DOHH2 (cell line): ENCODE measurements around the gene FCN2.

Experiments
- H3F3A ChIP-seq: fragments of 200-600 bp; sonication (generic), shearing (Covaris generic); 2 replicates; pipeline ENCODE4 v1.6.0; 2016; ENCODE audit warnings: antibody characterized with exemption, mild to moderate bottlenecking; ENCODE audit not compliant: control insufficient read depth, insufficient read depth
- H3K27ac ChIP-seq: fragments of 200-600 bp; sonication (generic); 2 replicates; pipeline ENCODE4 v1.5.1; 2014; ENCODE audit warnings: low read depth, mild to moderate bottlenecking, low read length, moderate library complexity
- H3K27me3 ChIP-seq: fragments of 200-600 bp; sonication (generic); 2 replicates; pipeline ENCODE4 v1.6.1; 2014; ENCODE audit warnings: mild to moderate bottlenecking, low read length, mixed read lengths; ENCODE audit not compliant: control insufficient read depth
- H3K36me3 ChIP-seq: fragments of 200-600 bp; sonication (generic); 2 replicates; pipeline ENCODE4 v1.6.1; 2014; ENCODE audit warnings: mild to moderate bottlenecking, low read length, moderate library complexity, mixed read lengths; ENCODE audit not compliant: control insufficient read depth
- H3K4me1 ChIP-seq: fragments of 200-600 bp; sonication (generic); 2 replicates; pipeline ENCODE4 v1.6.1; 2014; ENCODE audit warnings: mild to moderate bottlenecking, low read length, mixed read lengths; ENCODE audit not compliant: control insufficient read depth
- H3K4me2 ChIP-seq: fragments of 200-600 bp; sonication (generic); 2 replicates; pipeline ENCODE4 v1.6.0; 2014; ENCODE audit warnings: mild to moderate bottlenecking, low read length, moderate library complexity
- H3K4me3 ChIP-seq: fragments of 200-600 bp; sonication (generic); 2 replicates; pipeline ENCODE4 v1.5.1; 2014; ENCODE audit warnings: mild to moderate bottlenecking, low read length, mixed read lengths
- H3K79me2 ChIP-seq: fragments of 200-600 bp; sonication (generic); 2 replicates; pipeline ENCODE4 v1.6.1; 2014; ENCODE audit warnings: mild to moderate bottlenecking, low read length, mixed read lengths; ENCODE audit not compliant: control insufficient read depth
- H3K9me2 ChIP-seq: fragments of 200-600 bp; sonication (generic); replicated peaks from 2 replicates; pipeline ENCODE4 v1.6.1; 2014; ENCODE audit warnings: mild to moderate bottlenecking, low read length, mixed read lengths; ENCODE audit not compliant: control insufficient read depth
- H3K9me3 ChIP-seq: fragments of 200-600 bp; sonication (generic); 2 replicates; pipeline ENCODE4 v1.6.1; 2014; ENCODE audit warnings: antibody characterized with exemption, low read length, mixed read lengths; ENCODE audit not compliant: control insufficient read depth, insufficient read depth
- H4K20me1 ChIP-seq: fragments of 200-600 bp; sonication (generic); 2 replicates; pipeline ENCODE4 v1.6.0; 2014; ENCODE audit warnings: low read depth, mild to moderate bottlenecking, antibody characterized with exemption, low read length, moderate library complexity; ENCODE audit not compliant: control insufficient read depth, insufficient read depth
- EZH2phosphoT487 ChIP-seq: fragments of 200-600 bp; sonication (generic); IDR thresholded peaks from 2 replicates; pipeline ENCODE4 v1.6.1; 2017; ENCODE audit warnings: borderline replicate concordance, mild to moderate bottlenecking, antibody characterized with exemption, low read length, moderate library complexity, mixed read lengths
- TF ChIP-seq, protein P1 (sequence below): fragments of 200-600 bp; sonication (generic); IDR thresholded peaks from one replicate; pipeline ENCODE4 v1.5.1; 2014; ENCODE audit warnings: antibody characterized with exemption, mild to moderate bottlenecking, low read depth, low read length; ENCODE audit not compliant: poor library complexity, severe bottlenecking

Gene FCN2

DNA sequence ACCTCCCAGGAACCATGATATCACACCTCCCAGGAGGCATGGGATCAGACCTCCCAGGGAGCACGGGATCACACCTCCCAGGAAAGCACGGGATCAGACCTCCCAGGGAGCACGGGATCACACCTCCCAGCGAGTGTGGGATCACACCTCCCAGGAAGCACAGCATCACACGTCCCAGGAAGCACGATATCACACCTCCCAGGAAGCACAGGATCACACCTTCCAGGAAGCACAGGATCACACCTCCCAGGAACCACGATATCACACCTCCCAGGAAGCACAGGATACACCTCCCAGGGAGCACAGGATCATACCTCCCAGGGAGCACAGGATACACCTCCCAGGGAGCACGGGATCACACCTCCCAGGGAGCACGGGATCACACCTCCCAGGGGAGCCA is 30.0 kb upstream of the FCN2 start:
- H3K4me2 ChIP-seq, result no peak overlapping the region
- peaks cover 17% of the 10 kb centered on the region for H3K9me3 ChIP-seq
- no peak overlapping the region for H3K4me3 ChIP-seq
- H3K27me3 ChIP-seq, result no peaks in the 10 kb centered on the region; the same call in 1 of the 2 replicates
- H3K79me2 ChIP-seq, result no peaks in the 10 kb centered on the region
- TF ChIP-seq, protein P1, sequence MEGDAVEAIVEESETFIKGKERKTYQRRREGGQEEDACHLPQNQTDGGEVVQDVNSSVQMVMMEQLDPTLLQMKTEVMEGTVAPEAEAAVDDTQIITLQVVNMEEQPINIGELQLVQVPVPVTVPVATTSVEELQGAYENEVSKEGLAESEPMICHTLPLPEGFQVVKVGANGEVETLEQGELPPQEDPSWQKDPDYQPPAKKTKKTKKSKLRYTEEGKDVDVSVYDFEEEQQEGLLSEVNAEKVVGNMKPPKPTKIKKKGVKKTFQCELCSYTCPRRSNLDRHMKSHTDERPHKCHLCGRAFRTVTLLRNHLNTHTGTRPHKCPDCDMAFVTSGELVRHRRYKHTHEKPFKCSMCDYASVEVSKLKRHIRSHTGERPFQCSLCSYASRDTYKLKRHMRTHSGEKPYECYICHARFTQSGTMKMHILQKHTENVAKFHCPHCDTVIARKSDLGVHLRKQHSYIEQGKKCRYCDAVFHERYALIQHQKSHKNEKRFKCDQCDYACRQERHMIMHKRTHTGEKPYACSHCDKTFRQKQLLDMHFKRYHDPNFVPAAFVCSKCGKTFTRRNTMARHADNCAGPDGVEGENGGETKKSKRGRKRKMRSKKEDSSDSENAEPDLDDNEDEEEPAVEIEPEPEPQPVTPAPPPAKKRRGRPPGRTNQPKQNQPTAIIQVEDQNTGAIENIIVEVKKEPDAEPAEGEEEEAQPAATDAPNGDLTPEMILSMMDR, result no peak
- no peak for TF ChIP-seq EZH2phosphoT487
- H3K4me1 ChIP-seq, result no peaks in the 10 kb centered on the region
- H3K9me2 ChIP-seq, result no peaks in the 10 kb centered on the region
- no peaks in the 10 kb centered on the region for H3K36me3 ChIP-seq
- H3F3A ChIP-seq, result no peaks in the 10 kb centered on the region
- H3K27ac ChIP-seq, result no peak overlapping the region
- H4K20me1 ChIP-seq, result no peaks in the 10 kb centered on the region

DNA sequence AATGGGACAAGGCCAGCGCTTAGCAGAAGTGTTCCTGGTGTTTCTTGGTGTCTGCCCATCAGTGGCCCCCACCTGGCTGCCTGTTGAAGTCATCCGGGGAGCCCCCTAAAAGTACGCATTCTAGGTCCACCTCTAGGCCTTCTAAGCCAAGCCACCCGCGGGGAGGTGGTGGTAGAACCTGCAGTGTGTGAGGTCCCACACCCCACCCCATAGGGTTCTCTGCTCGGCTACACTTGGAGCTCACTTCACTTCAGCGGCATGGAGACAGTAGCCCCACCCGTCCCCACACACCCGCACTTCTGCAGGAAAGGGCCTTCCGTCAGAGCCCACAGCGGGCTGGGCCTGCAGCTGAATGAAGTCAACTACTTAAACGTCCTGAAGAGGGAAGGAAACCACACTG is 29.6 kb upstream of the FCN2 start:
- Histone ChIP-seq H4K20me1 (no peaks in the 10 kb centered on the region), H3K4me3 (no peak overlapping the region), H3K4me2 (no peak overlapping the region), H3K9me3 (peaks cover 17% of the 10 kb centered on the region), H3K79me2 (no peaks in the 10 kb centered on the region), H3K9me2 (no peaks in the 10 kb centered on the region), H3F3A (no peaks in the 10 kb centered on the region), H3K27me3 (no peaks in the 10 kb centered on the region; the same call in 1 of the 2 replicates), H3K36me3 (no peaks in the 10 kb centered on the region), H3K27ac (no peak overlapping the region), H3K4me1 (no peaks in the 10 kb centered on the region)
- TF ChIP-seq, protein P1, result no peak
- TF ChIP-seq EZH2phosphoT487, result no peak

DNA sequence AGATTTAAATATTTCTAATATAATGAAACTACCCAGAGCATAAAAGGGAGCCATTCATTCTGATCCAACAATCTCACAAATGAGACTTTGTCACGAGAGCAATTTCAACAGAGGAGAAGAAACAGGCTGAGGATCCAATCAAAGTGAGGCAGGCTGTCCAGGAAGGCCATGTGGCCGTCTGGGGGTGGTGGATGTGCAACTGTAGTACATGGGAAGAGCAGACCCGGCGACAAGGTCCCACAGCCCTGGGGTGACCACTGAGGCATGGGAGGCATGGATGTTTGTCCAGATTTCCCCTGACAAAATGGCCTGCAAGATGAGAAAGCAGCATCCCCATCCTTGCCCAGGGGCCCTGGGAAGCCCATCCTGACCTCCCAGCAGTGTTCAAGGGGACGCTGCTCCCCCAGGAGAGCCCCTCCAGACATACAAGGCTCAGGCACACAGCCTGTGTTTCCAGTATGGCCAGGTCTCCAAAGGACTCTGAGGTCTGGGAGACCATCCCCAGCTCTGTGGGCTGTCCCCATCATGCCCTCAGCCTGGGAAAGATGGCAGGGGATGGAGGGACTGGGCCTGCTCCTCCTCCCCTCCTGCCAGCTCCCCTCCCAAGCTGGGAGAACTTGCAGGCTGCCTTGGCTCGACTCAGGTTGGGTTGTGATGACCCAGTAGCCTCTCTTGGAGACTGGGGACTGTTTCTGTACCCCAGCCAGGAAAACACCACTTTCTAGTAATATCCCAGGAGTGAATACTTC is 27.5 kb upstream of the FCN2 start:
- H3K36me3 ChIP-seq, result no peaks in the 10 kb centered on the region
- no peaks in the 10 kb centered on the region; the same call in 1 of the 2 replicates for H3K27me3 ChIP-seq
- no peaks in the 10 kb centered on the region for H3K4me1 ChIP-seq
- H3K4me3 ChIP-seq, result no peak overlapping the region
- H4K20me1 ChIP-seq, result no peaks in the 10 kb centered on the region
- H3K79me2 ChIP-seq, result no peaks in the 10 kb centered on the region
- no peak for TF ChIP-seq EZH2phosphoT487
- H3K9me3 ChIP-seq, result peaks cover 17% of the 10 kb centered on the region
- no peak overlapping the region for H3K4me2 ChIP-seq
- no peaks in the 10 kb centered on the region for H3F3A ChIP-seq
- no peaks in the 10 kb centered on the region for H3K9me2 ChIP-seq
- H3K27ac ChIP-seq, result no peak overlapping the region

DNA sequence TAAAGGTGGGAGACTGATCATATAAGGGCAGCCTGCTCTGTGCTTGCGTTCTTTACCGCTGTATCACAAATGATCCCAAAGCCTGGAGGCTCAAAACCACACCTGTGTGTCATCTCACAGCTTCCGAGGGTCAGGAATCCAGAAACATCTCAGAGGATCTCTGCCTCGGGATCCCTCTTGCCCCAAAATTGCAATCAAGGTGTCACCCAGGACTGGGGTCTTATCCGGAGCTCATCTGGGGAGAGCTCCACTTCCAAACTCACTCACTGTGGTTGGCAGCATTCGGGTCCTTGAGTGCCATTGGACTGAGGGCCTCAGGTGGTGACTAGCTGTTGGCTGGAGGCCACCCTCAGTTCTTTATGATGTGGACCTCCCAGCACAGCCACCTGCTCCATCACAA is 26.7 kb upstream of the FCN2 start:
- Histone ChIP-seq H3K4me2 (no peak overlapping the region), H3K27ac (no peak overlapping the region), H3K4me3 (no peak overlapping the region), H3F3A (no peaks in the 10 kb centered on the region), H3K9me3 (peaks cover 17% of the 10 kb centered on the region), H3K27me3 (no peaks in the 10 kb centered on the region; the same call in 1 of the 2 replicates), H3K9me2 (no peaks in the 10 kb centered on the region), H3K79me2 (no peaks in the 10 kb centered on the region), H3K36me3 (no peaks in the 10 kb centered on the region), H4K20me1 (no peaks in the 10 kb centered on the region), H3K4me1 (0 out of 2 replicates have a peak, but pooled peaks cover 3% of the 10 kb centered on the region)
- TF ChIP-seq EZH2phosphoT487, result no peak
- TF ChIP-seq, protein P1, result no peak
